ENCODE data around the gene USH2A. TPM values are rescaled to one million over a fixed set of nuclear protein-coding genes. Genes with fewer than 3 reads are reported as not detected.

The USH2A gene
- total RNA-seq, 1 experiment from 2014 or later: not detected

GRCh38 chr1:215599418-215600074 lies 823.7 kb downstream of the USH2A start:
- peak; percentile 61 for DNase-seq (ENCODE audit: low spot score)
- POLR2A ChIA-PET (ENCODE audit: low non-redundant PET): no interaction called here
- H3K27me3 ChIP-seq (replicated peaks; ENCODE audit: insufficient read depth, low read depth, low read length, poor library complexity): no peaks in the 10 kb centered on the region
- H3K9me3 ChIP-seq (ENCODE audit: low read depth, low read length, poor library complexity, severe bottlenecking): no peaks in the 10 kb centered on the region
- H3K4me1 ChIP-seq (ENCODE audit: insufficient read depth, low read length, poor library complexity, severe bottlenecking): no peaks in the 10 kb centered on the region
- no TSS peak for BruUV-seq (replicated peaks)
- H3K4me3 ChIP-seq (ENCODE audit: low read depth, low read length, poor library complexity, severe bottlenecking): no peak overlapping the region
- no peaks in the 10 kb centered on the region for H3K36me3 ChIP-seq (ENCODE audit: insufficient read depth, low read length, poor library complexity, severe bottlenecking)
- H3K27ac ChIP-seq (ENCODE audit: low read depth, low read length, poor library complexity, severe bottlenecking): no peak overlapping the region
- intact Hi-C loops (cut with micrococcal nuclease; ENCODE audit: unreplicated experiment): no loop called here
- TF ChIP-seq CTCF (conservative IDR thresholded peaks at IDR 0.05; ENCODE audit: low read depth, low read length) (no peak), EZH2 (IDR thresholded peaks at IDR 0.05; ENCODE audit: borderline replicate concordance, low read depth, low read length, poor library complexity, severe bottlenecking) (no peak)
- CTCF ChIA-PET: no interaction called here

GRCh38 chr1:215597961-215598360 lies 825.3 kb downstream of the USH2A start:
- intact Hi-C loops (cut with micrococcal nuclease; ENCODE audit: unreplicated experiment): no loop called here
- Histone ChIP-seq H3K27ac (ENCODE audit: low read depth, low read length, poor library complexity, severe bottlenecking) (no peak overlapping the region), H3K4me1 (ENCODE audit: insufficient read depth, low read length, poor library complexity, severe bottlenecking) (no peaks in the 10 kb centered on the region), H3K4me3 (ENCODE audit: low read depth, low read length, poor library complexity, severe bottlenecking) (no peak overlapping the region), H3K36me3 (ENCODE audit: insufficient read depth, low read length, poor library complexity, severe bottlenecking) (no peaks in the 10 kb centered on the region), H3K9me3 (ENCODE audit: low read depth, low read length, poor library complexity, severe bottlenecking) (no peaks in the 10 kb centered on the region), H3K27me3 (replicated peaks; ENCODE audit: insufficient read depth, low read depth, low read length, poor library complexity) (no peaks in the 10 kb centered on the region)
- ChIA-PET CTCF (no interaction called here), POLR2A (ENCODE audit: low non-redundant PET) (no interaction called here)
- TF ChIP-seq EZH2 (IDR thresholded peaks at IDR 0.05; ENCODE audit: borderline replicate concordance, low read depth, low read length, poor library complexity, severe bottlenecking) (no peak), CTCF (conservative IDR thresholded peaks at IDR 0.05; ENCODE audit: low read depth, low read length) (no peak)
- DNase-seq (ENCODE audit: low spot score): no peak
- BruUV-seq (replicated peaks): no TSS peak

GRCh38 chr1:215595231-215595630 lies 828.0 kb downstream of the USH2A start:
- POLR2A ChIA-PET (ENCODE audit: low non-redundant PET): no interaction called here
- no TSS peak for BruUV-seq (replicated peaks)
- no peaks in the 10 kb centered on the region for H3K9me3 ChIP-seq (ENCODE audit: low read depth, low read length, poor library complexity, severe bottlenecking)
- no peak for DNase-seq (ENCODE audit: low spot score)
- CTCF ChIA-PET: no interaction called here
- H3K4me1 ChIP-seq (ENCODE audit: insufficient read depth, low read length, poor library complexity, severe bottlenecking): no peaks in the 10 kb centered on the region
- intact Hi-C loops (cut with micrococcal nuclease; ENCODE audit: unreplicated experiment): no loop called here
- no peak for TF ChIP-seq CTCF (conservative IDR thresholded peaks at IDR 0.05; ENCODE audit: low read depth, low read length)
- TF ChIP-seq EZH2 (IDR thresholded peaks at IDR 0.05; ENCODE audit: borderline replicate concordance, low read depth, low read length, poor library complexity, severe bottlenecking): no peak
- no peaks in the 10 kb centered on the region for H3K27me3 ChIP-seq (replicated peaks; ENCODE audit: insufficient read depth, low read depth, low read length, poor library complexity)
- no peak overlapping the region for H3K4me3 ChIP-seq (ENCODE audit: low read depth, low read length, poor library complexity, severe bottlenecking)
- no peaks in the 10 kb centered on the region for H3K36me3 ChIP-seq (ENCODE audit: insufficient read depth, low read length, poor library complexity, severe bottlenecking)
- H3K27ac ChIP-seq (ENCODE audit: low read depth, low read length, poor library complexity, severe bottlenecking): no peak overlapping the region

Data from A673 (cell line).